Breast epithelium (tissue), 4 donors: ENCODE measurements around the gene GLIPR1. TPM values are rescaled to one million over a fixed set of nuclear protein-coding genes. Genes with fewer than 3 reads are reported as not detected.
"Not testable (repeated sequence)": the region's sequence is repeated elsewhere in the genome, so short reads cannot be mapped to it uniquely, and the experiment has no call there.

Experiments used
- DNase-seq, 2 donors: peaks; one replicate each; pipeline ENCODE4 v3.0.0-alpha.2; 2019; ENCODE audit warnings: low spot score in 2 of 2
- H3K27ac ChIP-seq, 2 donors: fragments of 200-600 bp; sonication (generic) in 1 of 2; one replicate each; pipeline ENCODE4 v1.5.1; 2016 to 2019; ENCODE audit warnings: mild to moderate bottlenecking in 1 of 2
- H3K27me3 ChIP-seq, 2 donors: fragments of 200-600 bp; sonication (generic) in 1 of 2; one replicate each; pipeline versions ENCODE4 v1.5.1 to v1.6.0; 2017 to 2019; ENCODE audit warnings: control low read depth in 1 of 2, mild to moderate bottlenecking in 1 of 2
- H3K36me3 ChIP-seq: fragments of 200-600 bp; one replicate; pipeline ENCODE4 v1.5.1; 2019
- H3K4me1 ChIP-seq, 2 donors: fragments of 200-600 bp; sonication (generic); one replicate each; pipeline ENCODE4 v1.5.1; 2016 to 2019; ENCODE audit warnings: control low read depth in 1 of 2
- H3K4me3 ChIP-seq, 3 donors: fragments of 200-600 bp; sonication (generic); 1 replicate in 2 of 3; 2 replicates in 1 of 3; pipeline ENCODE4 v1.5.1; 2016 to 2019; ENCODE audit warnings: mild to moderate bottlenecking in 3 of 3, moderate library complexity in 2 of 3
- H3K9me3 ChIP-seq, 2 donors: fragments of 200-600 bp; sonication (generic) in 1 of 2; one replicate each; pipeline ENCODE4 v1.5.1; 2016 to 2019; ENCODE audit warnings: control low read depth in 1 of 2
- POLR2A ChIP-seq: fragments of 450-650 bp; IDR thresholded peaks from one replicate; pipeline ENCODE4 v1.6.1; 2016; ENCODE audit warnings: antibody characterized with exemption, mild to moderate bottlenecking, moderate library complexity
- POLR2AphosphoS5 ChIP-seq, 3 donors: sonication (generic); formaldehyde crosslinking; IDR thresholded peaks; one replicate each; pipeline ENCODE4 v1.6.1; 2017; ENCODE audit warnings: antibody characterized with exemption in 3 of 3
- intact Hi-C: fragments of 100-400 bp; cut with DNase I; formaldehyde crosslinking; loops from one replicate; pipeline ENCODE4 v1.15.1; 2023; ENCODE audit warnings: low total_unique reads
- total RNA-seq, 3 donors: library from RNA; depleted of rRNA; stranded (reverse); fragments of >200 nt; gene quantifications; one replicate each; pipeline ENCODE4 v1.1.0, GENCODE V29; 2016
- TF ChIP-seq, protein P1 (sequence below), 3 donors: fragments of 450-650 bp; IDR thresholded peaks; one replicate each; pipeline ENCODE4 v1.5.1; 2016 to 2017; ENCODE audit warnings: antibody characterized with exemption in 3 of 3, mild to moderate bottlenecking in 3 of 3, moderate library complexity in 3 of 3

GLIPR1 gene
- total RNA-seq, 3 donors from 2014 or later = 12.1 to 23.0 (median 17.0) TPM

DNA sequence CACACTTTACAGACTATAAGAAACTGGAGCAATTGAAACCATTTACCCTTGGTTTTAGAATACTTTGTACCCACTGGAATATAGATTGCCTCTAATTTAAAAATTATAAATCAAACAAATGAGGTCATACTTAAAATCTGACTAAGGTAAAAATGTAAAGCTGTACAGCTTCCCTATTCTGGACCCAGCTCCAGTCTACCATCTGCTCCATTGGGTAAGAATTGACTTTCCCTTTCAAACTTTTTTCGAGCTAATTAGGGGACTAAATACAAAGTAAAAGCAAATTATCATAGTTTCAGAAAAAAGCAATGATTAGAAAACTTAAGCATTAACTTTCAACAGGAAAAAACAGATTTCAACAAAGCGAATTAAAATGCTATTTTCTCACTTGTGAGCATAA, 26.5 kb downstream of the GLIPR1 start:
- H3K9me3 ChIP-seq = no peaks in the 10 kb centered on the region
- peaks cover 0 to 8% of the 10 kb centered on the region in 2 donors for H3K4me1 ChIP-seq
- H3K4me3 ChIP-seq = no peak overlapping the region
- H3K27me3 ChIP-seq = no peaks in the 10 kb centered on the region
- intact Hi-C loops = no loop called here
- no peaks in the 10 kb centered on the region for H3K36me3 ChIP-seq
- H3K27ac ChIP-seq = no peak overlapping the region
- DNase-seq = no peak
- TF ChIP-seq POLR2AphosphoS5 (IDR thresholded peaks at IDR 0.05) (no peak), POLR2A (no peak)
- TF ChIP-seq, protein P1, sequence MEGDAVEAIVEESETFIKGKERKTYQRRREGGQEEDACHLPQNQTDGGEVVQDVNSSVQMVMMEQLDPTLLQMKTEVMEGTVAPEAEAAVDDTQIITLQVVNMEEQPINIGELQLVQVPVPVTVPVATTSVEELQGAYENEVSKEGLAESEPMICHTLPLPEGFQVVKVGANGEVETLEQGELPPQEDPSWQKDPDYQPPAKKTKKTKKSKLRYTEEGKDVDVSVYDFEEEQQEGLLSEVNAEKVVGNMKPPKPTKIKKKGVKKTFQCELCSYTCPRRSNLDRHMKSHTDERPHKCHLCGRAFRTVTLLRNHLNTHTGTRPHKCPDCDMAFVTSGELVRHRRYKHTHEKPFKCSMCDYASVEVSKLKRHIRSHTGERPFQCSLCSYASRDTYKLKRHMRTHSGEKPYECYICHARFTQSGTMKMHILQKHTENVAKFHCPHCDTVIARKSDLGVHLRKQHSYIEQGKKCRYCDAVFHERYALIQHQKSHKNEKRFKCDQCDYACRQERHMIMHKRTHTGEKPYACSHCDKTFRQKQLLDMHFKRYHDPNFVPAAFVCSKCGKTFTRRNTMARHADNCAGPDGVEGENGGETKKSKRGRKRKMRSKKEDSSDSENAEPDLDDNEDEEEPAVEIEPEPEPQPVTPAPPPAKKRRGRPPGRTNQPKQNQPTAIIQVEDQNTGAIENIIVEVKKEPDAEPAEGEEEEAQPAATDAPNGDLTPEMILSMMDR (IDR thresholded peaks at IDR 0.05) = no peak

DNA sequence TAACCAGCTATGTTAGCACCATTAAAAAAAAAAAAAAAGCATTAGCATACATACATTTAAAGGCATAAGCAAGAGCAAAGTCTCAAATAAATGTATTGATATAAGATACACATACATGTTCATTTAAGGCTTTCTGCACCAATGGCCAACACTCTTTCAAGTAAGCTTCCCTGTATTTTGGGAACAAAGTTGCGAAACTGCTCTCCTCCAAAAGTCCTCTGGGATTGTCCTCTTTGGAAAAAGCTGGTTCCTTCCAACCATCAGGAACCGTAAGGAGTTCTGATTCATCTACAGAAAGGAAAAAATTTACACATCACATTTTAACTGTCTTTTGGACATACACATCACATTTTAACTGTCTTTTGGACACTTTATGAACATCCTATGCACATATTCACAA, 27.6 kb downstream of the GLIPR1 start:
- Histone ChIP-seq H3K27me3 (no peaks in the 10 kb centered on the region), H3K9me3 (no peaks in the 10 kb centered on the region), H3K4me1 (peaks cover 0 to 8% of the 10 kb centered on the region in 2 donors), H3K36me3 (no peaks in the 10 kb centered on the region), H3K4me3 (no peak overlapping the region), H3K27ac (no peak overlapping the region)
- no peak for DNase-seq
- TF ChIP-seq, protein P1 (IDR thresholded peaks at IDR 0.05) = no peak
- no peak for TF ChIP-seq POLR2A
- TF ChIP-seq POLR2AphosphoS5 (IDR thresholded peaks at IDR 0.05) = no peak
- intact Hi-C loops = no loop called here

DNA sequence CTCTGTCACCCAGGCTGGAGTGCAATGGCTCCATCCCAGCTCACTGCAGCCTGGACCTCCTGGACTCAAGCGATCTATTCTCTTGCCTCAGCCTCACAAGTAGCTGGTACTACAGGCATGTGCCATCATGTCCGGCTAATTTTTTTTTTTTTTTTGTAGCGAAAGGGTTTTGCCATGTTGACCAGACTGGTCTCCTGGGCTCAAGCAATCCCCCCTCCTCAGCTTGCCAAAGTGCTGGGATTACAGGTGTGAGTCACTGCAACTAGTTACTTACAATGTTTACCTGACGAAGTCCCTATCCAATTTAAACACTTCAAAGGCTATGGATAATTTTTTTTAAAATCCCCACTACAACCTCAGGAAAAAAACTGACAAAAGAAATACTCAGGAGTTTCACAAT, 29.1 kb downstream of the GLIPR1 start:
- no peak overlapping the region for H3K4me3 ChIP-seq
- TF ChIP-seq, protein P1 (IDR thresholded peaks at IDR 0.05) = no peak
- TF ChIP-seq POLR2AphosphoS5 (IDR thresholded peaks at IDR 0.05) (no peak), POLR2A (no peak)
- DNase-seq = no peak
- H3K36me3 ChIP-seq = no peaks in the 10 kb centered on the region
- H3K27me3 ChIP-seq = no peaks in the 10 kb centered on the region
- intact Hi-C loops = no loop called here
- H3K4me1 ChIP-seq = peaks cover 0 to 8% of the 10 kb centered on the region in 2 donors
- H3K9me3 ChIP-seq = no peaks in the 10 kb centered on the region
- no peak overlapping the region for H3K27ac ChIP-seq

DNA sequence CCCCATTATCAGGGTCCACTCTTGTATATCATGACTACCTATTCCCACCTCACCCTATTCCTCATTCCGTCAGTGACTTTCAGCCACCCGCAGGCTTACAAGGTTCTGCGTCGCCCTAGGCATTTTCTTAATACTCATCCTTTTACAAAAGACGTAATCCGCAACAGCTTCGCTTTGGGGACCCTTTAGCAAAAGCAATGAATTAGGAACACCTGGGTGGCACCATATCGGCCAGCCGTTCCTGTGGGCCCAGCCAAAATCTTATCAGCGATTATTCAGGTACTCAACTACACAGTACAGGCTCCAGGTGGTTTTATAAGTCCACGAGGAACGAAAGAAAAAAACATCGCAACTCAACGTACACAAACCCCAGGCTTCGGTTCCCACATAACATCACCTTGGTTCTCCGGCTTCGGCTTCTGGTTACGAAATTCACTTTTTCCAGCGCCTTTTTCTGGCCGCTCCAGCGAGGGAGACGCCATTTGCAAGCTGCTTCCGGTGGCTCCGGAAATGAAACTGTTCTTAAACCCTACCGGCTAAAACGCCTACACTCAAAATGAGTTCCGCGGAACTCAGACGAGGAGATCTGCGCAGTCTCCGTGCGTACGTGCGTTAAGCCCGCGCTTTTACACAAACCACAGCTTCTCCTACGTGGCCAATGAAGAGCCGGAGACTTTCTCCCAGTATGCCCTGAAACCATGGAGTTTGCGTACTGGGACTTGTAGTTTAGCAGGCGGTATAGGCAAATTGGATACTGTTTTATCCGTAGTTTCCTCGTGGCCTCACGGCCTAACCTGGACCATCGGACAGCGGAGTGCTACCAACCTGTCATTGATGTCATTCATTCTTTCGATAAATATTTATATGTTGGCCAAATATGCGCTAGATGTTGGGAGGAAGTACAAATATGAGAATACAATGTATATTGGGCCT, 30.8 kb downstream of the GLIPR1 start, which contains the start of gene KRR1:
Gene KRR1, minus strand, starts transcription at position 494 of the 933 bp plus-strand sequence. Its CDS starts 12 bp downstream, at position 482.
- DNase-seq = peak; percentile 84 to 92
- Histone ChIP-seq H3K4me1 (peaks cover 0 to 8% of the 10 kb centered on the region in 2 donors), H3K27ac (peak within 1 kb of the TSS; percentile 78 to 82), H3K9me3 (no peaks in the 10 kb centered on the region), H3K36me3 (no peaks in the 10 kb centered on the region), H3K27me3 (no peaks in the 10 kb centered on the region), H3K4me3 (peak within 1 kb of the TSS; percentile 73 to 81 (median 80))
- intact Hi-C loops = no loop called here
- TF ChIP-seq, protein P1 (IDR thresholded peaks at IDR 0.05) = peak in 2 of 3 donors; percentile 12 to 29
- peak; percentile 76 to 89 (median 89) for TF ChIP-seq POLR2AphosphoS5 (IDR thresholded peaks at IDR 0.05)
- TF ChIP-seq POLR2A = no peak

DNA sequence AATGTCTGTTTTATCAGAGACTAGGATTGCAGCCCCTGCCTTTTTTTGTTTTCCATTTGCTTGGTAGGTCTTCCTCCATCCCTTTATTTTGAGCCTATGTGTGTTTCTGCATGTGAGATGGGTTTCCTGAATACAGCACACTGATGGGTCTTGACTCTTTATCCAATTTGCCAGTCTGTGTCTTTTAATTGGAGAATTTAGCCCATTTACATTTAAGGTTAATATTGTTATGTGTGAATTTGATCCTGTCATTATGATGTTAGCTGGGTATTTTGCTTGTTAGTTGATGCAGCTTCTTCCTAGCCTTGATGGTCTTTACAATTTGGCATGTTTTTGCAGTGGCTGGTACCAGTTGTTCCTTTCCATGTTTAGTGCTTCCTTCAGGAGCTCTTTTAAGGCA, 40.7 kb downstream of the GLIPR1 start:
- H3K36me3 ChIP-seq, H3K27ac ChIP-seq, H3K4me3 ChIP-seq, DNase-seq, H3K4me1 ChIP-seq, intact Hi-C loops, H3K9me3 ChIP-seq, H3K27me3 ChIP-seq: not testable (repeated sequence)

DNA sequence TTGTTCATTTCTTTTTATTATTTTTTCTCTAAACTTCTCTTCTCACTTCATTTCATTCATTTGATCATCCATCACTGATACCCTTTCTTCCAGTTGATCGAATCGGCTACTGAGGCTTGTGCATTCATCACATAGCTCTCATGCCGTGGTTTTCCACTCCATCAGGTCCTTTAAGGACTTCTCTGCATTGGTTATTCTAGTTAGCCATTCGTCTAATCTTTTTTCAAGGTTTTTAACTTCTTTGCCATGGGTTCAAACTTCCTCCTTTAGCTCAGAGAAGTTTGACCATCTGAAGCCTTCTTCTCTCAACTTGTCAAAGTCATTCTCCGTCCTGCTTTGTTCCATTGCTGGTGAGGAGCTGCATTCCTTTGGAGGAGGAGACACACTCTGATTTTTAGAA, 41.6 kb downstream of the GLIPR1 start:
- H3K4me3 ChIP-seq, H3K36me3 ChIP-seq, H3K27me3 ChIP-seq, intact Hi-C loops, DNase-seq, H3K4me1 ChIP-seq, H3K27ac ChIP-seq, H3K9me3 ChIP-seq: not testable (repeated sequence)
